ENCODE results near the gene TRAF2. TPM values are rescaled to one million over a fixed set of nuclear protein-coding genes. Genes with fewer than 3 reads are reported as not detected.
A peak's percentile ranks its signal among the peaks of the same experiment; 100 is the strongest.

TRAF2 gene
- total RNA-seq, 1 donor from 2014 or later, result 10.0 TPM

- H3K4me3 ChIP-seq, result peak overlapping the region; percentile 34
- intact Hi-C loops (cut with micrococcal nuclease), result no loop called here
- peak overlapping the region; percentile 94 for H3K27ac ChIP-seq (replicated peaks)
These were observed 66.8 kb downstream of the TRAF2 start for GRCh38 chr9:136952876-136953770.

GRCh38 chr9:136953771-136954269 is 67.5 kb downstream of the TRAF2 start:
- H3K27ac ChIP-seq (replicated peaks), result no peak overlapping the region
- intact Hi-C loops (cut with micrococcal nuclease), result no loop called here
- no peaks in the 10 kb centered on the region for H3K9me3 ChIP-seq (replicated peaks)
- DNase-seq, result no peak
- H3K36me3 ChIP-seq, result no peaks in the 10 kb centered on the region
- no peaks in the 10 kb centered on the region for H3K27me3 ChIP-seq (ENCODE audit: low read depth)
- H3K4me1 ChIP-seq, result peaks cover 38% of the 10 kb centered on the region
- no peak for TF ChIP-seq CTCF (IDR thresholded peaks at IDR 0.05; ENCODE audit: borderline replicate concordance)
- no peak overlapping the region for H3K4me3 ChIP-seq

More at GRCh38 chr9:136952876-136953770, 66.8 kb downstream of the TRAF2 start:
- H3K4me1 ChIP-seq, result peaks cover 45% of the 10 kb centered on the region
- H3K9me3 ChIP-seq (replicated peaks), result no peaks in the 10 kb centered on the region
- TF ChIP-seq CTCF (IDR thresholded peaks at IDR 0.05; ENCODE audit: borderline replicate concordance), result no peak
- DNase-seq, result no peak
- H3K27me3 ChIP-seq (ENCODE audit: low read depth), result no peaks in the 10 kb centered on the region
- H3K36me3 ChIP-seq, result no peaks in the 10 kb centered on the region

GRCh38 chr9:136954270-136955083 is 68.2 kb downstream of the TRAF2 start:
- H3K36me3 ChIP-seq, result no peaks in the 10 kb centered on the region
- H3K4me1 ChIP-seq, result peaks cover 31% of the 10 kb centered on the region
- no peaks in the 10 kb centered on the region for H3K27me3 ChIP-seq (ENCODE audit: low read depth)
- H3K27ac ChIP-seq (replicated peaks), result no peak overlapping the region
- no peak for TF ChIP-seq CTCF (IDR thresholded peaks at IDR 0.05; ENCODE audit: borderline replicate concordance)
- no peak overlapping the region for H3K4me3 ChIP-seq
- H3K9me3 ChIP-seq (replicated peaks), result no peaks in the 10 kb centered on the region
- intact Hi-C loops (cut with micrococcal nuclease), result no loop called here
- no peak for DNase-seq

- Histone ChIP-seq H3K4me3 (no peak overlapping the region), H3K4me1 (peaks cover 24% of the 10 kb centered on the region), H3K27ac (replicated peaks) (no peak overlapping the region), H3K9me3 (replicated peaks) (no peaks in the 10 kb centered on the region), H3K27me3 (ENCODE audit: low read depth) (no peaks in the 10 kb centered on the region), H3K36me3 (no peaks in the 10 kb centered on the region)
- intact Hi-C loops (cut with micrococcal nuclease), result no loop called here
- no peak for DNase-seq
- no peak for TF ChIP-seq CTCF (IDR thresholded peaks at IDR 0.05; ENCODE audit: borderline replicate concordance)
These were observed 69.1 kb downstream of the TRAF2 start for GRCh38 chr9:136955202-136955942.

- H3K4me3 ChIP-seq, result no peak overlapping the region
- no peak for DNase-seq
- no peaks in the 10 kb centered on the region for H3K9me3 ChIP-seq (replicated peaks)
- intact Hi-C loops (cut with micrococcal nuclease), result no loop called here
- no peaks in the 10 kb centered on the region for H3K27me3 ChIP-seq (ENCODE audit: low read depth)
- no peaks in the 10 kb centered on the region for H3K36me3 ChIP-seq
- H3K27ac ChIP-seq (replicated peaks), result no peak overlapping the region
- peaks cover 21% of the 10 kb centered on the region for H3K4me1 ChIP-seq
- TF ChIP-seq CTCF (IDR thresholded peaks at IDR 0.05; ENCODE audit: borderline replicate concordance), result no peak
These were observed 69.6 kb downstream of the TRAF2 start for GRCh38 chr9:136955943-136956335.
